ENCODE measurements around the gene SLC12A4. TPM values are rescaled to one million over a fixed set of nuclear protein-coding genes. Genes with fewer than 3 reads are reported as not detected.

Gene SLC12A4
- total and polyA plus RNA-seq, 4 donors = 8.0 to 37.3 (median 17.1) TPM

DNA sequence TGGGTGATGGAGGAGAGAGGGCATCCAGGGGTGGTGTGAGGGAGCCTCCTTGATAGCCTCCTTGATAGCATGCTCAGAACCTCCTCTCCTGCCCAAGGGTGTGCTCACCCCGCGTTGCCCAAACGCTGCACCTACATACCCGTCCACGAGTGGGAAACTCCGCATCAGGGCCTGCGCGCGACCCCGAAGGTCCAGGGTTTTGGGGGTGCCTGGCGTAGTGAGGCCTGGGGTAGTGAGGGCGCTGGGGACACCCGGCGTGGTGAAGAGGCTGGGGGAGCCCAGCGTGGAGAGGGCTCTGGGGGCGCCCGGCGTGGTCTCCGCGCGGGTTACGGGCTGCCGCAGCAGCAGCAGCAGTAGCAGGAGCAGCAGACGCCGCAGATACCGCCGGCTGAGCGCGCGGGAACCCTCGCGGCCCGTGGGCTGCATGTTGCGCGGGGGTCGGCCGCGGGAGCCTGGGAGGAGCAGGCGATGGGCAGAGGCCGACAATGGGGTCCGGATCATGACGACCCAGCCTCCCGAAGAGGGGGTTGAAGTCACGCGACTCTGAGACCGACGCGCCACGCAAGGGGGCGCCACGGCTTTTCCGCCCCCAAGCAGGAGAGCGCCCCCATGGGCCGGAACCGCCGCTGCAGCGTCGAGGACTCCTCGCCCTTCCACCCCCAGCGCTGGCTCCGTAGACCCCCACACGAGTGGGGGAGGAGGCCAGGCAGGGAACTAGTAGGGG lies 11.7 kb upstream of the SLC12A4 start, which contains the start of gene DPEP3:
Gene DPEP3, minus strand, starts transcription at position 545 of the 724 bp plus-strand sequence. Its CDS starts 119 bp downstream, at position 426.
- no peaks in the 10 kb centered on the region for H3K9me3 ChIP-seq (ENCODE audit: control insufficient read depth in 4 of 4, low read length in 3 of 4)
- no peaks in the 10 kb centered on the region for H3K4me1 ChIP-seq (ENCODE audit: control insufficient read depth in 4 of 4, insufficient read depth in 4 of 4, low read length in 3 of 4)
- WGBS = 63% methylated on average over 62 of the region's 62 CpGs
- no peak within 1 kb of the TSS for H3K4me3 ChIP-seq (ENCODE audit: low read depth in 1 of 3, low read length in 3 of 3)
- DNase-seq (ENCODE audit: low spot score) = no peak
- no peak within 1 kb of the TSS for H3K9ac ChIP-seq (ENCODE audit: low read depth in 1 of 2, low read length in 2 of 2)
- TF ChIP-seq RAD21 (IDR thresholded peaks at IDR 0.05) (no peak), HNF4G (IDR thresholded peaks at IDR 0.05) (no peak), FOXA2 (IDR thresholded peaks at IDR 0.05) (no peak), SP1 (IDR thresholded peaks at IDR 0.05) (no peak), NR2F2 (IDR thresholded peaks at IDR 0.05) (no peak), TAF1 (conservative IDR thresholded peaks at IDR 0.05) (no peak)
- TF ChIP-seq, protein P1, sequence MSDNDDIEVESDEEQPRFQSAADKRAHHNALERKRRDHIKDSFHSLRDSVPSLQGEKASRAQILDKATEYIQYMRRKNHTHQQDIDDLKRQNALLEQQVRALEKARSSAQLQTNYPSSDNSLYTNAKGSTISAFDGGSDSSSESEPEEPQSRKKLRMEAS (IDR thresholded peaks at IDR 0.05) = no peak
- TF ChIP-seq, protein P2, sequence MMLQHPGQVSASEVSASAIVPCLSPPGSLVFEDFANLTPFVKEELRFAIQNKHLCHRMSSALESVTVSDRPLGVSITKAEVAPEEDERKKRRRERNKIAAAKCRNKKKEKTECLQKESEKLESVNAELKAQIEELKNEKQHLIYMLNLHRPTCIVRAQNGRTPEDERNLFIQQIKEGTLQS (IDR thresholded peaks at IDR 0.05) = no peak
- no peak within 1 kb of the TSS for H3K27ac ChIP-seq (ENCODE audit: low read depth in 1 of 2, low read length in 2 of 2)
- H3K27me3 ChIP-seq (ENCODE audit: control insufficient read depth in 4 of 4, insufficient read depth in 4 of 4, low read length in 3 of 4) = no peaks in the 10 kb centered on the region
- no peaks in the 10 kb centered on the region for H3K36me3 ChIP-seq (ENCODE audit: control insufficient read depth in 4 of 4, insufficient read depth in 3 of 4, low read depth in 1 of 4, low read length in 3 of 4)

DNA sequence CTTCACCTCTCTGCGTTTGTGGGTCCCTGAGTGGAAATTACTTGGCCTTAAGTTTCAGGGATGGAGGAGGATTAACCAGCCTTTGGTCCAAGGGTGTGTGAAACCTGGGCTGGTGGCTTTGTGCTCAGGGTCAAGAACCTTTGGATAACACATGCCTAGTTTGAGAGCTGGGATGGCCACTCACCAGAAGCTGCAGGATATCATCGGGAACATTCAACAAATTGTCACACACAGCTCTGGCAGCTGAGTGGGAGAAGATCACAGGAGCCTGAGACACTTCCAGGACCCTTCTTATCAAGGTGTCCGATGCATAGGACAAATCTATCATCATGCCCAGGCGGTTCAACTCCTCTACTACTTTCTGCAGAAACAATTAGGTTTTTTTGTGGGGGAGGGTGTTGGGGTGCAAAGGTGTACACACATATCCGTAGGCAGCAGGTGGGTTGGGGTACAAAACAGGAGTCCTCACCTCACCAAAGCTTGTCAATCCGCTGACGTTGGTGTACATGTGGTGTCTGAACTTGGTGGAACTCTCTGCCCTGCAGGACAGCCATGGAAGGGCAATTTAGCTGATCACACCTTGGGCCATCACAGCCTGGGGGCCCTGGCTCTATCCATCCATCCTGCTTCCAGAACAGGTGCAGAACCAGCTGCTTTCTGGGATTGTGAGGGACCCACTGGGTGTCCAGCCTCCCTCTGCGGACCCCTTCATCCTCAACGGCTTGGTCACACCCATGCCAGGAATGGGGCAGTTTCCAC lies 9.2 kb upstream of the SLC12A4 start:
- Histone ChIP-seq H3K4me1 (ENCODE audit: control insufficient read depth in 4 of 4, insufficient read depth in 4 of 4, low read length in 3 of 4) (no peaks in the 10 kb centered on the region), H3K4me3 (ENCODE audit: low read depth in 1 of 3, low read length in 3 of 3) (no peak overlapping the region), H3K9ac (ENCODE audit: low read depth in 1 of 2, low read length in 2 of 2) (no peak overlapping the region), H3K27ac (ENCODE audit: low read depth in 1 of 2, low read length in 2 of 2) (no peak overlapping the region), H3K9me3 (ENCODE audit: control insufficient read depth in 4 of 4, low read length in 3 of 4) (no peaks in the 10 kb centered on the region), H3K36me3 (ENCODE audit: control insufficient read depth in 4 of 4, insufficient read depth in 3 of 4, low read depth in 1 of 4, low read length in 3 of 4) (no peaks in the 10 kb centered on the region), H3K27me3 (ENCODE audit: control insufficient read depth in 4 of 4, insufficient read depth in 4 of 4, low read length in 3 of 4) (no peaks in the 10 kb centered on the region)
- no peak for DNase-seq (ENCODE audit: low spot score)
- WGBS = 84% methylated on average over 9 of the region's 9 CpGs
- TF ChIP-seq HNF4G (IDR thresholded peaks at IDR 0.05) (no peak), HNF4A (conservative IDR thresholded peaks at IDR 0.05) (no peak), YY1 (IDR thresholded peaks at IDR 0.05) (no peak), REST (IDR thresholded peaks at IDR 0.05) (no peak), FOXA1 (IDR thresholded peaks at IDR 0.05) (no peak), EGR1 (IDR thresholded peaks at IDR 0.05; ENCODE audit: low read depth in 2 of 2) (no peak), JUND (IDR thresholded peaks at IDR 0.05) (no peak), GABPA (IDR thresholded peaks at IDR 0.05 in 1 of 2, conservative IDR thresholded peaks at IDR 0.05 in 1 of 2) (no peak), RAD21 (IDR thresholded peaks at IDR 0.05) (no peak), FOXA2 (IDR thresholded peaks at IDR 0.05) (no peak), CTCF (IDR thresholded peaks at IDR 0.05; ENCODE audit: low read depth, low read length, missing input control) (no peak), SP1 (IDR thresholded peaks at IDR 0.05) (no peak), TAF1 (conservative IDR thresholded peaks at IDR 0.05) (no peak)
- TF ChIP-seq, protein P3, sequence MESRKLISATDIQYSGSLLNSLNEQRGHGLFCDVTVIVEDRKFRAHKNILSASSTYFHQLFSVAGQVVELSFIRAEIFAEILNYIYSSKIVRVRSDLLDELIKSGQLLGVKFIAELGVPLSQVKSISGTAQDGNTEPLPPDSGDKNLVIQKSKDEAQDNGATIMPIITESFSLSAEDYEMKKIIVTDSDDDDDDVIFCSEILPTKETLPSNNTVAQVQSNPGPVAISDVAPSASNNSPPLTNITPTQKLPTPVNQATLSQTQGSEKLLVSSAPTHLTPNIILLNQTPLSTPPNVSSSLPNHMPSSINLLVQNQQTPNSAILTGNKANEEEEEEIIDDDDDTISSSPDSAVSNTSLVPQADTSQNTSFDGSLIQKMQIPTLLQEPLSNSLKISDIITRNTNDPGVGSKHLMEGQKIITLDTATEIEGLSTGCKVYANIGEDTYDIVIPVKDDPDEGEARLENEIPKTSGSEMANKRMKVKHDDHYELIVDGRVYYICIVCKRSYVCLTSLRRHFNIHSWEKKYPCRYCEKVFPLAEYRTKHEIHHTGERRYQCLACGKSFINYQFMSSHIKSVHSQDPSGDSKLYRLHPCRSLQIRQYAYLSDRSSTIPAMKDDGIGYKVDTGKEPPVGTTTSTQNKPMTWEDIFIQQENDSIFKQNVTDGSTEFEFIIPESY (IDR thresholded peaks at IDR 0.05) = no peak
- TF ChIP-seq, protein P1 (IDR thresholded peaks at IDR 0.05) = no peak
- TF ChIP-seq, protein P2 (IDR thresholded peaks at IDR 0.05) = no peak

All from liver (tissue), 9 donors.